Measurements from ENCODE around the gene HECA. TPM values are rescaled to one million over a fixed set of nuclear protein-coding genes. Genes with fewer than 3 reads are reported as not detected.

Gene HECA
- total RNA-seq, 1 donor from 2014 or later = 27.5 TPM

DNA sequence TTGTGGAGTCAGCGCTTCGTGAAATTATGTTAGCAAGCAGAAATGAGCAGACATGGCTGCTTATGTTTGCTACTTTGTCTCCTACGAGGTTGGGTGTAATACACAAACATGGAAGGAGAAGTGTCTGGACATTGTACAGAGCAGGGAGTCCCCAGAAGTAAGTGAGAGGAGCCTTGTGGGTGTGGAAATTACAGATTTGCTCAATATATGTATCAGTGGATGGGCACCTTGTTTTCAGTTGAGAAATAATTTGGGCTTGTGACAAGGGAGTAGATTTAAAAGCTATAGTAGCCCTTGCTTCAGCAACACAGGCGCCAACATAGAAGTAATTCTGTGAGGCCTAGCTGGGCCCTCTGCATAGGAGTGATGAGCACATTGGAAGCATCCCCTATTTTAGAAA is 49.2 kb downstream of the HECA start:
- Mint-ChIP-seq H3K27me3 (ENCODE audit: low read depth) (no peaks in the 10 kb centered on the region), H3K27ac (no peak overlapping the region), H3K4me1 (peaks cover 23% of the 10 kb centered on the region), H3K36me3 (peaks cover 18% of the 10 kb centered on the region), H3K9me3 (no peaks in the 10 kb centered on the region), H3K4me3 (no peak overlapping the region)
- TF ChIP-seq, protein P1, sequence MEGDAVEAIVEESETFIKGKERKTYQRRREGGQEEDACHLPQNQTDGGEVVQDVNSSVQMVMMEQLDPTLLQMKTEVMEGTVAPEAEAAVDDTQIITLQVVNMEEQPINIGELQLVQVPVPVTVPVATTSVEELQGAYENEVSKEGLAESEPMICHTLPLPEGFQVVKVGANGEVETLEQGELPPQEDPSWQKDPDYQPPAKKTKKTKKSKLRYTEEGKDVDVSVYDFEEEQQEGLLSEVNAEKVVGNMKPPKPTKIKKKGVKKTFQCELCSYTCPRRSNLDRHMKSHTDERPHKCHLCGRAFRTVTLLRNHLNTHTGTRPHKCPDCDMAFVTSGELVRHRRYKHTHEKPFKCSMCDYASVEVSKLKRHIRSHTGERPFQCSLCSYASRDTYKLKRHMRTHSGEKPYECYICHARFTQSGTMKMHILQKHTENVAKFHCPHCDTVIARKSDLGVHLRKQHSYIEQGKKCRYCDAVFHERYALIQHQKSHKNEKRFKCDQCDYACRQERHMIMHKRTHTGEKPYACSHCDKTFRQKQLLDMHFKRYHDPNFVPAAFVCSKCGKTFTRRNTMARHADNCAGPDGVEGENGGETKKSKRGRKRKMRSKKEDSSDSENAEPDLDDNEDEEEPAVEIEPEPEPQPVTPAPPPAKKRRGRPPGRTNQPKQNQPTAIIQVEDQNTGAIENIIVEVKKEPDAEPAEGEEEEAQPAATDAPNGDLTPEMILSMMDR (IDR thresholded peaks at IDR 0.05; ENCODE audit: unreplicated experiment) = no peak
- no peak for DNase-seq (ENCODE audit: low spot score in 2 of 2, unreplicated experiment in 2 of 2)

DNA sequence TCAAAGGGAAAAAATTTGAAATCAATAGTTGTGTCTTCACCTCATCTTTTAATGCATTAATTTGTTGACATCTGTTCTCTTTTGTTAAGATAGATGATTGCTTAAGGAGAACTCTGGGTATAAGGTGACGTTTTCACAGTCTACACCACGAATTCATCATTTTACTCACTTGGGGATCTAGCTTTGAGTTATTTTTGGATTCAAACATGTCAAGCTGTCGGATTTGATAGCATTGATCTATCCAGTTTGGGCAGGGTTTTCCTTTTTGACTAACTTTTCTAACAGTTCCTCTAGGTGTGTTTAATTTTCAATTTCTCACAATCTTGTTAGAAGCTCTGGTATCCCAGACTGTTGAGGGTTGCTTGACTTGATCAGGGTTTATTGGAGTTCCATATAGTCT is 49.6 kb downstream of the HECA start:
- no peaks in the 10 kb centered on the region for H3K27me3 Mint-ChIP-seq (ENCODE audit: low read depth)
- H3K9me3 Mint-ChIP-seq = no peaks in the 10 kb centered on the region
- no peak overlapping the region for H3K4me3 Mint-ChIP-seq
- H3K36me3 Mint-ChIP-seq = peaks cover 15% of the 10 kb centered on the region
- no peak for DNase-seq (ENCODE audit: low spot score in 2 of 2, unreplicated experiment in 2 of 2)
- peaks cover 23% of the 10 kb centered on the region for H3K4me1 Mint-ChIP-seq
- TF ChIP-seq, protein P1 (IDR thresholded peaks at IDR 0.05; ENCODE audit: unreplicated experiment) = no peak
- H3K27ac Mint-ChIP-seq = no peak overlapping the region

DNA sequence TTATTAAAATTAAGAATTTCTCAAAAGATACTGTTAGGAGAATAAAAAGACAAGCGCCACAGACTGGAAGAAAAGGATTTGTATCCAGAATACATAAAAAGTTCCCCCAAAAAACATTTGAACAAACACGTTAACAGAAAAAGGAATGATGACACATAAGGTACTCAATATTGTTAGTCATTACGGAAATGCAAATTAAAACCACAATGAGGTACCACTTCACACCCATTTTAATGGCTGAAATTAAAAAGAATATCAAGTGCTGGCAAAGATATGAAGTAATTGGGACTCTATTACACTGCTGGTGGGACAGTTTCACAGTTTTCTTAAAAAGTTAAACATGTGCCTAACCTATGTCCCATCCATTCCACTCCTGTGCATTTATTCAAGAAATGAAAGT is 51.4 kb downstream of the HECA start:
- H3K9me3 Mint-ChIP-seq = no peaks in the 10 kb centered on the region

DNA sequence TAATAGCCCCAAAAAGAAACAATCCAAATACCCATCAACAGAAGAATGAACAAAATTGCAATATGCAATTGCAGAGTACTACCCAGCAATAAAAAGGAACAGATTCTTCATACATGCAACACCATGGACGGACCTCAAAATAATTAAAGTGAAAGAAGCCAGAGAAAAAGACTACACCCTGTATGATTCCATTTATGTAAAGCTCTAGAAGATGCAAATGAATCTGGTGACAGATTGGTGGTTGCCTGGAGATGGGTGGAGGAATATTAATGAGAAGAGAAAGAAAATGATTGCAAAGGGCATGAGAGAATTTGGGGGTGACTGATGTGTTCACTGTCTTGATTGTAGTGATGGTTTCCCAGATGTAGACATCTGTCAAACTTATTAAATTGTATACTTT is 51.8 kb downstream of the HECA start:
- no peaks in the 10 kb centered on the region for H3K36me3 Mint-ChIP-seq
- H3K27me3 Mint-ChIP-seq (ENCODE audit: low read depth) = no peaks in the 10 kb centered on the region
- H3K4me1 Mint-ChIP-seq = peaks cover 24% of the 10 kb centered on the region

More for the DNA sequence above, 51.4 kb downstream of the HECA start:
- H3K27me3 Mint-ChIP-seq (ENCODE audit: low read depth) = no peaks in the 10 kb centered on the region
- H3K27ac Mint-ChIP-seq = no peak overlapping the region
- peaks cover 23% of the 10 kb centered on the region for H3K4me1 Mint-ChIP-seq
- TF ChIP-seq, protein P1 (IDR thresholded peaks at IDR 0.05; ENCODE audit: unreplicated experiment) = no peak
- DNase-seq (ENCODE audit: low spot score in 2 of 2, unreplicated experiment in 2 of 2) = no peak
- H3K4me3 Mint-ChIP-seq = no peak overlapping the region
- H3K36me3 Mint-ChIP-seq = peaks cover 2% of the 10 kb centered on the region

DNA sequence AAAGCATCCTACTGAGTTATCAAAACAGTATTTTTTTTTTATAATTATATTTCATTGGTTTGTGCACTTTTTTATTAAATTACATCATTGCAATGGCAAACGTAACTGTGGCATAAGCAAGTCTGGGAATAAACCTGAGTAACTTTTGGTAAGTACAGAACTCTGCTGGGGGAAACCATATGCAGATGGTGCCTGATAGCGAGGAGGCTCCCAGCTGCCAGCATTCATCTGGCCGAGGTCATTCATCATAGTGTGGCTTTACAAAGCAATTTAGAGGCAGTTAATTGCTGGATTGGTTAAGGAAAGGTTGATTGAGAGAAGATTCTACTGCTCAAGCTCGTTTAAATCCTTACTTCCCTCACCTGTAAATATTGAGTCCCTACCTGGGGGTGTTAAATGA is 52.6 kb downstream of the HECA start:
- Mint-ChIP-seq H3K36me3 (no peaks in the 10 kb centered on the region), H3K4me1 (peaks cover 27% of the 10 kb centered on the region), H3K9me3 (no peaks in the 10 kb centered on the region), H3K4me3 (no peak overlapping the region), H3K27me3 (ENCODE audit: low read depth) (no peaks in the 10 kb centered on the region), H3K27ac (no peak overlapping the region)
- no peak for DNase-seq (ENCODE audit: low spot score in 2 of 2, unreplicated experiment in 2 of 2)
- TF ChIP-seq, protein P1 (IDR thresholded peaks at IDR 0.05; ENCODE audit: unreplicated experiment) = no peak

More for the DNA sequence above, 51.8 kb downstream of the HECA start:
- H3K27ac Mint-ChIP-seq = no peak overlapping the region
- no peak for DNase-seq (ENCODE audit: low spot score in 2 of 2, unreplicated experiment in 2 of 2)
- H3K9me3 Mint-ChIP-seq = no peaks in the 10 kb centered on the region
- H3K4me3 Mint-ChIP-seq = no peak overlapping the region
- TF ChIP-seq, protein P1 (IDR thresholded peaks at IDR 0.05; ENCODE audit: unreplicated experiment) = no peak

DNA sequence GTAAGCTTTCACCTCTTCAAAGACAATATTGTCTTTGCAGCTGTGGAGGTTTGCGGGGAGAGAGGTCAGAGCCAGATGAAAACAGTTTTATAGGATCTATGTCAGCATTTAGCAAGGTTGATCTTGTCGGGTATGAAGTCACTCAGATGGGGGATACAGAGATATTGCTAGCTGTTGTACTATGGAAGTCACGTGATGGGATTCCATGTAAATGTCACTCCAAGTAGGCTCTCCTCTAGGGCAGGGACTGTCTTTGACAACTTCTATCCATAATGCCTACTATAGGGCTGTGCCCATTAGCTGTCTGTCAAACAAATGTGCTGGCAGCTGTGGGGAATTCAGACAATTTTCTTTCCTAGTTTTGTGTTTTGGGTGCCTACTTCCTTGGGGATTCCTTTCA is 54.8 kb downstream of the HECA start:
- Mint-ChIP-seq H3K4me3 (no peak overlapping the region), H3K27me3 (ENCODE audit: low read depth) (no peaks in the 10 kb centered on the region), H3K36me3 (peaks cover 2% of the 10 kb centered on the region), H3K27ac (no peak overlapping the region), H3K9me3 (peaks cover 10% of the 10 kb centered on the region), H3K4me1 (peaks cover 28% of the 10 kb centered on the region)
- TF ChIP-seq, protein P1 (IDR thresholded peaks at IDR 0.05; ENCODE audit: unreplicated experiment) = no peak
- DNase-seq (ENCODE audit: low spot score in 2 of 2, unreplicated experiment in 2 of 2) = no peak

All from mesothelial cell of epicardium (in vitro differentiated cells).